Tibial artery (tissue), 4 donors: ENCODE data around the gene ABITRAM.
"Not testable (repeated sequence)": the region's sequence is repeated elsewhere in the genome, so short reads cannot be mapped to it uniquely, and the experiment has no call there.

Experiments
- DNase-seq, 2 donors: peaks; one replicate each; pipeline ENCODE4 v3.0.0-alpha.2; 2019
- H3K27ac ChIP-seq, 2 donors: fragments of 200-600 bp; sonication (generic) in 1 of 2; 1 replicate in 1 of 2; 2 replicates in 1 of 2; pipeline ENCODE4 v1.5.1; 2018 to 2019; ENCODE audit warnings: mild to moderate bottlenecking in 1 of 2
- H3K27me3 ChIP-seq, 2 donors: fragments of 200-600 bp; sonication (generic) in 1 of 2; one replicate each; pipeline versions ENCODE4 v1.5.1 to v1.6.0; 2016 to 2019
- H3K36me3 ChIP-seq, 3 donors: fragments of 200-600 bp; sonication (generic) in 2 of 3; one replicate each; pipeline ENCODE4 v1.5.1; 2016 to 2019; ENCODE audit warnings: mild to moderate bottlenecking in 2 of 3
- H3K4me1 ChIP-seq, 4 donors: fragments of 200-600 bp; sonication (generic) in 2 of 4; 1 replicate in 3 of 4; 2 replicates in 1 of 4; pipeline ENCODE4 v1.5.1; 2016 to 2019
- H3K4me3 ChIP-seq, 2 donors: fragments of 200-600 bp; sonication (generic) in 1 of 2; 1 replicate in 1 of 2; 2 replicates in 1 of 2; pipeline ENCODE4 v1.5.1; 2018 to 2019; ENCODE audit warnings: mild to moderate bottlenecking in 2 of 2
- H3K9me3 ChIP-seq, 3 donors: fragments of 200-600 bp; sonication (generic) in 1 of 3; one replicate each; pipeline ENCODE4 v1.5.1; 2016 to 2019
- intact Hi-C: fragments of 100-400 bp; cut with DNase I; formaldehyde crosslinking; loops from one replicate; pipeline ENCODE4 v1.15.0; 2023; ENCODE audit warnings: low total_unique reads
- TF ChIP-seq, protein P1 (sequence below), 2 experiments: fragments of 200-600 bp in 1 of 2; fragments of 450-650 bp in 1 of 2; IDR thresholded peaks; one replicate each; pipeline ENCODE4 v1.5.1; 2017 to 2019; ENCODE audit warnings: antibody characterized with exemption in 2 of 2, mild to moderate bottlenecking in 1 of 2, moderate library complexity in 1 of 2

The ABITRAM gene

GRCh38 chr9:108919517-108919916, 14.7 kb upstream of the ABITRAM start:
- no peak for DNase-seq
- Histone ChIP-seq H3K4me1 (no peaks in the 10 kb centered on the region), H3K4me3 (no peak overlapping the region), H3K36me3 (peaks cover 80 to 99% (median 83%) of the 10 kb centered on the region in 3 donors), H3K27me3 (no peaks in the 10 kb centered on the region), H3K9me3 (no peaks in the 10 kb centered on the region), H3K27ac (no peak overlapping the region)
- intact Hi-C loops = no loop called here
- TF ChIP-seq, protein P1, sequence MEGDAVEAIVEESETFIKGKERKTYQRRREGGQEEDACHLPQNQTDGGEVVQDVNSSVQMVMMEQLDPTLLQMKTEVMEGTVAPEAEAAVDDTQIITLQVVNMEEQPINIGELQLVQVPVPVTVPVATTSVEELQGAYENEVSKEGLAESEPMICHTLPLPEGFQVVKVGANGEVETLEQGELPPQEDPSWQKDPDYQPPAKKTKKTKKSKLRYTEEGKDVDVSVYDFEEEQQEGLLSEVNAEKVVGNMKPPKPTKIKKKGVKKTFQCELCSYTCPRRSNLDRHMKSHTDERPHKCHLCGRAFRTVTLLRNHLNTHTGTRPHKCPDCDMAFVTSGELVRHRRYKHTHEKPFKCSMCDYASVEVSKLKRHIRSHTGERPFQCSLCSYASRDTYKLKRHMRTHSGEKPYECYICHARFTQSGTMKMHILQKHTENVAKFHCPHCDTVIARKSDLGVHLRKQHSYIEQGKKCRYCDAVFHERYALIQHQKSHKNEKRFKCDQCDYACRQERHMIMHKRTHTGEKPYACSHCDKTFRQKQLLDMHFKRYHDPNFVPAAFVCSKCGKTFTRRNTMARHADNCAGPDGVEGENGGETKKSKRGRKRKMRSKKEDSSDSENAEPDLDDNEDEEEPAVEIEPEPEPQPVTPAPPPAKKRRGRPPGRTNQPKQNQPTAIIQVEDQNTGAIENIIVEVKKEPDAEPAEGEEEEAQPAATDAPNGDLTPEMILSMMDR (IDR thresholded peaks at IDR 0.05) = no peak

DNA sequence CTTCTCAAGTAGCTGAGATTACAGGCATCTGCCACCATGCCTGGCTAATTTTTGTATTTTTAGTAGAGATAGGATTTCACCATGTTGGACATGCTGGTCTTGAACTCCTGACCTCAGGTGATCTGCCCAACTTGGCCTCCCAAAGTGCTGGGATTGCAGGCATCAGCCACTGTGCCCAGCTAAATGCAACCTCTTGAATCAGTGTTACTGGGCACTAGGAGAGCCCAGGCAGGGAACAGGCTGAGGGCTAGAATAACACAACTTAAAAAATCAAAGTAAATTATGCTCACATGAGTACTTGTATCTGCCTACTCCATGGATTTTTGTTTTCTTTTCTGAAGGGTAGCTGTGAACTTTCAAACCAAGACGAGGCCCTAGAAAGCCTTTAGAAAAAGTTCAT, 13.8 kb upstream of the ABITRAM start:
- H3K36me3 ChIP-seq = peaks cover 83 to 99% (median 85%) of the 10 kb centered on the region in 3 donors
- intact Hi-C loops, H3K4me3 ChIP-seq: not testable (repeated sequence)

DNA sequence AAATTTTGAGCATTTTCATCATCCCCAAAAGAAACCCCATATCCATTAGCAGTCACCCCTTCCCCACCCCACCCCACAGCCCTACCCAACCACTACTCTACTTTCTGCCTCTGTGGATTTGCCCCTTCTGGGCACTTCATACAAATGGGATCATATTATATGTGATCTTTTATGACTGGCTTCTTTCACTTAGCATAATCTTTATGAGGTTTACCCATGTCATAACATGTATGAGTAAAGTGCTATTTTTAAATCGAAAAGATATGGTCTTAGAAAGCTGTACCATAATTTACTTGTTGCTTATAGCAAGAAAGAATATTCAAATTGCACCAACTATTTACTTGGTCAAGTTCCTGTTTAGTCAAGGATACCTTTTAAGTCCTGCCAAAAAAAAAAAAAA, 13.0 kb upstream of the ABITRAM start:
- intact Hi-C loops = no loop called here
- TF ChIP-seq, protein P1 (IDR thresholded peaks at IDR 0.05) = no peak
- Histone ChIP-seq H3K4me3 (no peak overlapping the region), H3K27ac (no peak overlapping the region), H3K36me3 (peaks cover 83 to 99% (median 85%) of the 10 kb centered on the region in 3 donors), H3K27me3 (no peaks in the 10 kb centered on the region), H3K4me1 (no peaks in the 10 kb centered on the region), H3K9me3 (no peaks in the 10 kb centered on the region)
- no peak for DNase-seq

More for the DNA sequence above, 13.8 kb upstream of the ABITRAM start:
- H3K27me3 ChIP-seq, H3K4me1 ChIP-seq, H3K27ac ChIP-seq, H3K9me3 ChIP-seq, DNase-seq: not testable (repeated sequence)

GRCh38 chr9:108924466-108924865, 9.7 kb upstream of the ABITRAM start:
- no peaks in the 10 kb centered on the region for H3K27me3 ChIP-seq
- no peaks in the 10 kb centered on the region for H3K4me1 ChIP-seq
- DNase-seq = no peak
- TF ChIP-seq, protein P1 (IDR thresholded peaks at IDR 0.05) = no peak
- no peak overlapping the region for H3K4me3 ChIP-seq
- H3K9me3 ChIP-seq = no peaks in the 10 kb centered on the region
- intact Hi-C loops = no loop called here
- H3K36me3 ChIP-seq = peaks cover 77 to 99% (median 81%) of the 10 kb centered on the region in 3 donors
- no peak overlapping the region for H3K27ac ChIP-seq

DNA sequence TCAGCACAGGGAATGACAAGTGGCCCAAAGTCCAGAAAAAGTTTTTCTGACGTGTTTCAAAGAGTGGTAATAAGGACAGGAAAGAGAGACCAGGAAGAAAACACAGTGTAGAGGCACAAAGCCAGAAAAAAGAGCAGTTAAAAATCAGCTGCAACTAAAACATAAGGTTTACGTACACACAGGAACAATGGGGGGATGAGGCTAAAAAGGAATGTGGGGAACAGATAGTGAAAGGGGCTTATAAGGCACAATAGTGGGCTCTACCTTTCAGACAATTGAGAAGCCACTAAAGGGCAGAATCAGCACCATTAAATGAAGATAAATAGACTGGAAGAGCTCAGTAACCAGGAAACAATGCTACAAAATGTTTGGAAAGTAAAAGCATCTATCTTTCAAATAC, 5.8 kb upstream of the ABITRAM start:
- TF ChIP-seq, protein P1 (IDR thresholded peaks at IDR 0.05) = no peak
- Histone ChIP-seq H3K4me3 (no peak overlapping the region), H3K36me3 (peaks cover 50 to 69% (median 55%) of the 10 kb centered on the region in 3 donors), H3K27me3 (no peaks in the 10 kb centered on the region), H3K27ac (no peak overlapping the region), H3K9me3 (no peaks in the 10 kb centered on the region), H3K4me1 (peaks cover 0 to 12% (median 10%) of the 10 kb centered on the region in 4 donors)
- intact Hi-C loops = no loop called here
- no peak for DNase-seq

DNA sequence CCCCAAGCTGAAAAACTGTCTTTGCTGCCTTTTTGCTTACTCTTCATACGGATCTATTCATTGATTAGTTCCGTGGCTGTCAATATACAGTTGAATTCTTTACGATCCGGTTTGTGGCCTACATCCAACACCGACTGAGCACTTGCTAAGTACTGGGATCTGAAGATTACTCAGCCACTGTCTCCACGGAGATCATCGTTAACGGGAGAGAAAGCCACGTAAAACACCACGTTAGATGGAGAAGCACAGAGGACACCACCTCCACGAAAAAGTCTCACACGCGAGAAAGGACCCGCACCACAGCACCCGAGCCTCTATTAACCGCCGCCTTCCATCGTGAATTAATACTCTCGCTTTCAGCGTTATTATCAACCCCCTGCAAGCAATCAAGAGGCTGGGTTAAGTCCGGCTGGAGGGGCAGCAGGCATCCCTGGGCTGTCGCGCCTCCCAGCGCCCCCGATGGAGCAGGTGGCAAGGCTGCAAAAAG, 926 bp upstream of the ABITRAM start:
- H3K4me3 ChIP-seq = peak overlapping the region; percentile 71 to 76
- H3K36me3 ChIP-seq = peaks cover 10 to 20% (median 10%) of the 10 kb centered on the region in 3 donors
- intact Hi-C loops = loop anchor here (10.0 kb wide), 2 partner anchors 82 to 182 kb away; partner anchors contain the start of genes CTNNAL1 and TMEM245
- DNase-seq = no peak
- TF ChIP-seq, protein P1 (IDR thresholded peaks at IDR 0.05) = no peak
- peaks cover 0 to 25% (median 18%) of the 10 kb centered on the region in 4 donors for H3K4me1 ChIP-seq
- no peaks in the 10 kb centered on the region for H3K27me3 ChIP-seq
- H3K9me3 ChIP-seq = no peaks in the 10 kb centered on the region
- peak overlapping the region; percentile 83 to 86 for H3K27ac ChIP-seq
